CD4-positive, alpha-beta T cell treated with Interleukin-6 for 4 hours (primary cell): ENCODE results near the gene NR6A1.

ENCODE experiments used
- DNase-seq: peaks from one replicate; pipeline ENCODE4 v3.0.0-alpha.2; 2020; ENCODE audit warnings: mixed read lengths

The NR6A1 gene

DNA sequence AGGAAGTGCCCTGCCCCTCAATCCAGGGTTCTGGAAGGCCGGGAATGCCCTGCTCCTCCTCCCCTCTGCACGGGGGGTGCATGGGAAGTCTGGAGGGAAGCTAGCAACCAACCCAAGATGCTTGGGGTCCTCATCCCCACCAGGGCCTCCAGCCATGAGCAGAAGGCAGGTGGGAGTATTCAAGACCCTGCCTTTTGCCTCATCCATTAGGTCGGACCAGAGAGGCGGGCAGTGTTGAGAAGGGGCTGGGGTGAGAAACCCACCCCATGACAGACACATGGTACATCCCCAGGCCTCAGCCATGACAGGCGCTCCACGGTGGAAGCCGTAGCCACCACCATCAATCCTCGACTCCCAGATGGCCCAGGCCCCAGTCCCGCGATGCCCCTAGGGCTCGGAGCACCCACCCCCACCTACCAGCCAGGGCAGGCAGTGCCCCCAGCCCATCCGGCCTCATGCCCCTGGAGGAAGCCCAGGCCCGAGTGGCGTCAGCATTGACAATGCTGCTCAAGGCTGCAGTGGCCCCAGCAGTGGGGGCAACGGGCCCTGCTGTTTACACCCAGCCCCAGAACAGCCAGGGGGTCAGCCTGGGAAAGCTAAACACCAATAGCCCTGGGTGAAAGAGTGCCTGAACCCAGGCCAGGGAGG is 272.5 kb downstream of the NR6A1 start:
- no peak for DNase-seq

GRCh38 chr9:124498040-124498439 is 273.1 kb downstream of the NR6A1 start:
- DNase-seq: no peak

- DNase-seq: no peak
These were observed 273.7 kb downstream of the NR6A1 start for GRCh38 chr9:124497441-124497840.

DNA sequence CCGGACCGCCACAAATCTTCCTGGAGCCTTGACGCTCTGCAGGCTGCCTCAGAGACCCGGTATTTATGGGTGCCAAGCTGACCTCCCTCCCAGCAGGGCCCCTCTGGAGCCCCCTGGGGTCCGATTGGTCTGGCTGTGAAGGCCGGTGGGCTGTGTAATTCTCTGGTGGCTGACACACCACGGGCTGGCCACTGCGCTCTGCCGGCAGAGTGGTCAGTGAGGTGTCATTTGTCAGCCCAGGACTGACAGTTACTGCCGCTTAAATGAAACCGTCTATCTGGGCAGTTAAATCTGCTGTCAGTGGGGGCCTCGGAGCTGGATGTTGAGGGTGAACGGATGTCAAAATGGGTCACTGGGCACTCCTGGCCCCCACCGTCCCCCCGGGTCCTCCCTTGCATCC is 274.6 kb downstream of the NR6A1 start:
- DNase-seq: no peak

- DNase-seq: no peak
These were observed 275.0 kb downstream of the NR6A1 start for GRCh38 chr9:124496075-124496449.

GRCh38 chr9:124495126-124496074 is 275.7 kb downstream of the NR6A1 start:
- DNase-seq: no peak

DNA sequence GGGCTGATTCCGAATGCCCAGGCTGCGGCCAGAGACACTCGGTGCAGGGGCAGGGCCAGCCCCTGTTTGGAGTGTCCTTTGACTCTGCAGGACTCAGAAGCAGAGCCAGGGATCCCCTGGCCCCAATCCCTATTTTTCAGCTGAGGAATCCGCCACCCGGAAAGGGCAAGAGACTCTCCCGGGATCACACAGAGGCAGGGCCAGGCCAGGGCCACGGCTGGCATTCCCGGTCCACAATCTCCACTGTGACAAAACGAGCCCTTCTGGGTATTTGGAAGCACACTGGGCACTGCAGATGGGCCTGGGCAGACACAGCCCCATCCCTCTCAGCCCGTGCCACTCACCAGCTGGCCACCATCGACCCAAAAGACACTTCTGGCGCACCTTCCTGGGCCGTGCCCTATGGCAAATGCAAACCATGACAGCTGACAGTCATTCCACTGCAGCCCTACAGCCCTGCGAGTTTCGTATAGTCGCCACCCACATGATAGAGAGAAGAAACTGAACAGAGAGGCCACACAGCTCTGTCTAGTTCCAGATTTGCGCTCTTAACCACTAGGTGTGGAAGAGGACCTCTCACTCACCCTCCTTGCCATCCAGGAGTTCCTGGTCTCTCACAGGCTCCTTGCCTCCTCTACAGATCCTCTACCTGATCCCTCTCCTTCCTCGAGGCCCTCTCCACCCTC is 277.2 kb downstream of the NR6A1 start:
- no peak for DNase-seq

DNA sequence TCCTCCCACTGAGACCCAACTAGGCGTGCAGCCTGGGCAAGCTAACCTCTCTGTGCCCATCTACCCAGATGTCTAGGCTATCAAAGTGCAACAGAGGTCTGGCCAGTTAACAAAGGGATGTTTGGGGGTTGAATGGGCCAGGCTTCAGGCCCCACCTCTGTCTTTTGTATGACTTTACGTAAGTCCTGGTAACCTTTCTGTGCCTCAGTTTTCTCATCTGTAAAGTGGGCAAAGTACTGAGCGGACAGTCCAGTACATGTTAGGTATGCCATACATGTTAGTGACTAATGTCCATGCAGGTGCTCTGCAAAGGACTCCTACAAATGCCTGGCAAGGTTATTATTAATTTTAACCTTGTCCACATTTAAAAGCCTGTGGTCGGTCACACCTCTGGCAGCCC is 277.9 kb downstream of the NR6A1 start:
- no peak for DNase-seq

GRCh38 chr9:124492818-124493217 is 278.3 kb downstream of the NR6A1 start:
- DNase-seq: no peak

DNA sequence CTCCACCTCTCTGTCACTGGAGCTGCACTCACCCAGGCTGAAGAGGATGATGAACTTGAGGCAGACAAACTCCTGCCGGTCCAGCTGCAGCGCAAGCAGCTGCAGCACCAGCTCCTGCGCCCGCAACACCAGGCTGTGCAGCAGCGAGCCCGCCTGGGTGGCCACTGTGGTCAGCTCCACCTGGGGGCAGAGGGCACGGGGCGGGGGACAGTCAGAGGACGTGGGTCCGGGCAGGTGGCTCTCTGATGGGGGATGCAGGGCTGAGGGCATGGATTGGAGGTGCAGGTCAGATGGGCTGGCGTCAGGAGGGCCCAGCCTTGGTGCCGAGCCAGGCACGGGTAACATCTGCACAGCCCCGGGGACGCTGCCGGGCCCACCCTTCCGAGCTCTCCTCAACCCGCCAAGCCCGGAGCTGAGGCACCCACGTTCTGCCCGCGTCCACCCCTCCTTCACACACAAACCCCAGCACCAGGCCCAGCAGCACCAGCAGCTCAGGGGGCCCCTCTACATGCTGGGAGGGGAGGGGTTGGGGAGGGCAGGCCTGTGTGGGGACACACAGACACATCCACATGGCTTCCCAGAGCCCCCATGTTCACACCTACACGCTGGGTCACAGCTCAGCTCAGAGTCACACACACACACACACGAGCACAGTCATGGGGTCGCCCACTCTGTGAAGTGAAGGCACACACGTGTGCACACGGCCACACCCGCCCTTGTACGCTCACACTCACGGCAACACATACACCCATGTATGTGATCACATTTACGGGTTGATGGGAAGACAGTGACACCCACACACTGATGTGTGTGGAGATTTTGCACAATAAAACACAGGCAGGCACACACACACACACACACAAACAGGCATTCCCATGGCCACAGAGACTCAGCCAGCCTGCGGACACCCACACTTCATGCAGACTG is 279.8 kb downstream of the NR6A1 start:
- no peak for DNase-seq

- DNase-seq: no peak
These were observed 281.1 kb downstream of the NR6A1 start for GRCh38 chr9:124490004-124490403.

- DNase-seq: no peak
These were observed 281.9 kb downstream of the NR6A1 start for GRCh38 chr9:124489222-124489621.

GRCh38 chr9:124488641-124489210 is 282.4 kb downstream of the NR6A1 start:
- DNase-seq: no peak

- DNase-seq: no peak
These were observed 283.6 kb downstream of the NR6A1 start for GRCh38 chr9:124487260-124488182.

DNA sequence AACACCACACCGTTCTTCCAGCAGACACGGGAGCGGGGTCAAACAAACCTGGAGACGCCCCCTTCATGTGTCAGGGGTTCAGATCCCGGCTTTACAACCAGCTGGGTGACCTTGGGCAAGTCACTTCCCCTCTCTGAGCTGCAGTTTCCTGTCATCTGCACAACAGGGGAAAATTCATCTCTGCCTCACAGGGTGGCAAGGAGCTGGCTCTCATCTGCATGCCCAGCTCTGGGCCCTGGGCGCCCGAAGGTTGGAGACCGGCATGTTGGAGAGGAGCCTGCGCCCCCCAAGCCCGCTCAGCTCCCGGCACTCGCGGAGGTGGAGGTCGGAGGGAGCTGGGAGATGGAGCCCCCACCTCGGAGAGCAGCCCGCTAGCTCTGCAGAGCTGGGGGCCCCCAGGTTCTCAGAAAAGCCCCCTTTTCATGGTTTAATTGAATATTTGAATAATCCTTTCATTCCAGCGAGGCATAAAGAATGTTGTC is 284.3 kb downstream of the NR6A1 start:
- DNase-seq: no peak

DNA sequence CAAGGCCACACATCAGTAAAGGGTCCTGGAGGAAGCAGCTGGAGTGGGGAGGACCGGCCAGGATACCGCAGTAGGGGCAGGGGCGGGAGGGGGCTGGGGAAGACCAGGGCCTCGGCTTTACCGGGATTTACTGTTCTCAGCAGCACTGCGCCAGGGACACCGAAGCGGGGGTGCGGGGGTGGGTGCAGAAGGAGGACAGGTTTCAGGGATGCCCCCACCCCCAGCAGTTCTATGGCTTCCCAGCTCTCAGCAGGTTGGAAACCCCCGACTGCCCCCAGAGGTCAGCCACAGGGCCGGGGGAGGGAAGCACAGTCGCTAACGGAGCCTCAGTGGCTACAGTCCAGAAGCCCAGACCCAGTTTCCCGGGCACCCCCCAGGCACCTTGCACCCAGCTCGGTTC is 285.2 kb downstream of the NR6A1 start:
- DNase-seq: no peak

GRCh38 chr9:124485201-124485600 is 285.9 kb downstream of the NR6A1 start:
- no peak for DNase-seq

DNA sequence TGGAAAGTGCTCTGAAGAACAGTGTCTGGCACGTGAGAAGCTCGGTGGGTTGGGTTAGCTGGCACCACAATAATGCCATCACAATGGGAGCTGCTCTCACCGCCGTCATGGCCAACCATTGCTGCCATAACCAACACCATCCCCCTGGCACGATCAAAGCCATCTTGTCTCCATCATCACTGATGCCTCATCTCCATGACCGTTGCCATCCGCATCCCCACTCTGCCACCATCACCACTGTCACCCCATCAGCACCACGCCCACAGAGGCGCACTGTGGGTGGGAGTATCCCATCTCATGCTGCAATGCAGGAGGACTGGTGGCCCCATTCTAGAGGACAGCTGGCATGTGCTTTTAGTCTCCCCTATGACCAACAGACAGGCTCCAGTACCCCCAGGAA is 287.6 kb downstream of the NR6A1 start:
- DNase-seq: no peak

- no peak for DNase-seq
These were observed 288.6 kb downstream of the NR6A1 start for GRCh38 chr9:124482431-124483031.

DNA sequence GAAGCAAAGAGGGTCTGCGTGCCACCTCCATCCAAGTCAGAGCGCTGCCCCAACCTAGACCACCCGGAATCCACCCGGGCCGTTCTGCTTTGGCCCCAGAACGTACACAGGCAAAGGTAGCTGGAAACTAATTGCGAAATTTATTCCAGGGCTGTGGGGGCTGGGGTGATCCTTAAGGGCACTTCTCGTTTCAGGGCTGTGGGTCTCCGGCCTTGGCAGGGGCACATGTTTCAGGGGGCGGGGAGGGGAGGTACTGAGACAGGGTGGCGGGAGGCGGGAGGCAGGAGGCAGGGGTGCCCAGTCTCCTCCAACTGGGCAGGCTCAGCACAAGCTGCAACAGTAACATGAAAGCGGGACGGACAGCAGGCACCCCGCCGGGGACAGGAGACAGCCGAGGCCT is 290.0 kb downstream of the NR6A1 start:
- no peak for DNase-seq

DNA sequence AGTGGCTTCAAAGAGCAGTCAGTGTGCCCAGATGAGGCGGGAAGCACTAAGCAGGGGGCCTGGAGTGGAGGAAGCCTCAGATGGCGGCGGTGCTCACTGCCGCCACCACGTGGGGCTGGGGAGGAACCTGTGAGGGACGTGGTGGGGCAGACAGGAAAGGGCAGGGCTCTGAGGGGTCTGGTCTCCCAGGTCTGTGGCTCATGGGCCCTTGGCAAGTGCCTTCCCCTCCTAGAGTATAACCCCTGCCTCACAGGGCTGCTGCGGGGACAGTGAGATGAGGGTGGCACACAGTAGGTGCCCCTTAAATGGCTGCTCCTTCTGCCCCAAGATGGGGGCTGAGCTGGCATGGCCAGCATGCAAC is 290.5 kb downstream of the NR6A1 start:
- DNase-seq: no peak
